ENCODE data around the gene KIF13A.
"Not testable (repeated sequence)": the region's sequence is repeated elsewhere in the genome, so short reads cannot be mapped to it uniquely, and the experiment has no call there.

Gene KIF13A

DNA sequence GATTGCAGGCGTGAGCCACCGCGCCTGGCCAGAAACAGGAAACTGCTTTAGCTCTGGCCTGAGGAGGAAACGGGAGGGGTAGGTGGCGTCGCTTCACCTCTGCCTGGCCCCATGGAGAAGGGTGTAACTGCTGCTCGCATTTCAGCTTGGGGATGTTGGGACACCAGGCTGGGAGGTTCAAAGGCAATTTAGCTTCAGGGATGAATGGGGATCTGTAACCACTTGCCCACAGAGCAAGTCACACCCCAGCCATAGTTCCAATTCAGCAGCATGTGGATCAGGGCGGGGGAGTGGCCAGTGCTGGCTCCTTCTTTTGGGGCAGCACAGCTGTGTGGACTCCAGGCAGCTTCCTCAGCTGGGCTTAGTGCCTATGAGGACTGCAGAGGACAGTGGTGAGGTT, 245.9 kb downstream of the KIF13A start:
- Mint-ChIP-seq H3K4me1 (peaks cover 5% of the 10 kb centered on the region), H3K36me3 (ENCODE audit: low read depth) (no peaks in the 10 kb centered on the region), H3K27ac (no peak overlapping the region), H3K9me3 (peaks cover 32% of the 10 kb centered on the region), H3K27me3 (ENCODE audit: low read depth, poor library complexity) (peaks cover 4% of the 10 kb centered on the region), H3K4me3 (no peak overlapping the region)
- DNase-seq = no peak
- no peak for TF ChIP-seq CTCF (IDR thresholded peaks at IDR 0.05)

DNA sequence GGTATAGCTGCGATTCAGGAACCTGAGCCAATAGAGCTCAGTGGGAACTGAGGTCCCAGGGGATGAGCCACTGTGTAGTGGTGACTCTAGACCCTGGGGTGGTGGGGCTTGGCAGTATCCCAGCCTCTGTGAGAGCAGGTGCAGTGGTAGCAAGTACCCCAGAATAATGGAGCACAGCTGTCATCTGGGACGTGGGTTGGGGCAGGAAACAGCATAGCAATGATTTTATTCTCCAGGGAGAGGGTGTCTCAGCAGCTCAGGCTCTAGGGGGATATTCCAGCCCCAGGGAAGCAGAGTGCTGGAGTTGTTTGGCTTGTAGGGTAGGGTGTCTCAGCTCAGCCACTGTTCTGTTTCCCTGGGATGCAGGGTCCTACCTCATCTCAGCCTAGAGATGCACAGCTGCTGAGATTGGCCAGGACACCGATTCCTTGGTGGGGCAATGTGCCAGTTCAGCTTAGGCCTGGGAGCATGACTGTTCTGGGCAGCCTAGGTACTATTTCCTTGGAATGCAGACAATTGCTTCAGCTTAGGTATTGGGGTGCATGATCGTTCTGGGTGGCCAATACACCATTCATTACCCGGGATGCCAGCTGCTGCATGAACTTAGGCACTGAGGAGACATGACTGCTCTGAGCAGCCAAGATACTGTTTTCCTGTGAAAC, 246.7 kb downstream of the KIF13A start:
- Mint-ChIP-seq H3K27me3 (ENCODE audit: low read depth, poor library complexity) (peaks cover 4% of the 10 kb centered on the region), H3K27ac (no peak overlapping the region), H3K4me1 (peaks cover 5% of the 10 kb centered on the region), H3K4me3 (no peak overlapping the region), H3K9me3 (peaks cover 36% of the 10 kb centered on the region), H3K36me3 (ENCODE audit: low read depth) (no peaks in the 10 kb centered on the region)
- no peak for DNase-seq
- no peak for TF ChIP-seq CTCF (IDR thresholded peaks at IDR 0.05)

DNA sequence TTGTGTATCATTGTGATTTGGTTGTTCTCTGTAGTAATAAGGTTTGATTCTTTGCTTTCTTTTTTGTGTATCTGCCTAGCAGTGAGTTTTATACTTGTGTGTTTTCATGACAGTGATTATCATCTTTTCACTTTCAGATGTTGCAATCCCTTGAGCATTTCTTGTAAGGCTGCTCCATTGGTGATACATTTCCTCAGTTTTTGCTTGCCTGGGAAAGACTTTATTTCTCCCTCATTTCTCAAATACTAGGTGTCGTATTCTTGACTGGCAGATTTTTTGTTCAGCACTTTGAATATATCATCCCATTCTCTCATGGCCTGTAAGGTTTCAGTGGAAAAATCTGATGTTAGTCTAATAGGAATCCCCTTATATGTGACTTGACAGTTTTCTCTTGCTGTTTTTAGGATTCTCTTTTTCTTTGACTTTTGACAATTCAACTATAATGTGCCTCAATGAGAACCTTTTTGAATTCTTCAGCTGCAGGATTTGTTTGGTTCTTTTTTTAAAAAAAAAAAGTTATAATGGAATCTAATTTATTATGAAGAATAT, 249.7 kb downstream of the KIF13A start:
- Mint-ChIP-seq H3K4me3 (no peak overlapping the region), H3K27ac (no peak overlapping the region), H3K36me3 (ENCODE audit: low read depth) (no peaks in the 10 kb centered on the region), H3K9me3 (peaks cover 42% of the 10 kb centered on the region), H3K27me3 (ENCODE audit: low read depth, poor library complexity) (peaks cover 4% of the 10 kb centered on the region), H3K4me1 (peaks cover 5% of the 10 kb centered on the region)
- DNase-seq = no peak
- TF ChIP-seq CTCF (IDR thresholded peaks at IDR 0.05) = no peak

DNA sequence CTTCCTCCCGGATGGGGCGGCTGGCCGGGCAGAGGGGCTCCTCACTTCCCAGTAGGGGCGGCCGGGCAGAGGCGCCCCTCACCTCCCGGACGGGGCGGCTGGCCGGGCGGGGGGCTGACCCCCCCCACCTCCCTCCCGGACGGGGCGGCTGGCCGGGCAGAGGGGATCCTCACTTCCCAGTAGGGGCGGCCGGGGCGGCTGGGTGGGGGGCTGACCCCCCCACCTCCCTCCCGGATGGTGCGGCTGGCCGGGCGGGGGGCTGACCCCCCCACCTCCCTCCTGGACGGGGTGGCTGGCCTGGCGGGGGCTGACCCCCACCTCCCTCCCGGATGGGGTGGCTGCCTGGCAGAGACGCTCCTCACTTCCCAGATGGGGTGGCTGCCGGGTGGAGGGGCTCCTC, 252.1 kb downstream of the KIF13A start:
- not testable (repeated sequence) for H3K4me1 Mint-ChIP-seq; H3K27ac Mint-ChIP-seq; H3K27me3 Mint-ChIP-seq (ENCODE audit: low read depth, poor library complexity); H3K4me3 Mint-ChIP-seq; DNase-seq; H3K36me3 Mint-ChIP-seq (ENCODE audit: low read depth)
- H3K9me3 Mint-ChIP-seq = peaks cover 47% of the 10 kb centered on the region

- Mint-ChIP-seq H3K27me3 (ENCODE audit: low read depth, poor library complexity) (no peaks in the 10 kb centered on the region), H3K36me3 (ENCODE audit: low read depth) (no peaks in the 10 kb centered on the region), H3K9me3 (peaks cover 16% of the 10 kb centered on the region), H3K4me1 (peaks cover 1% of the 10 kb centered on the region), H3K4me3 (no peak overlapping the region), H3K27ac (no peak overlapping the region)
- no peak for DNase-seq
- no peak for TF ChIP-seq CTCF (IDR thresholded peaks at IDR 0.05)
These were observed 257.2 kb downstream of the KIF13A start for GRCh38 chr6:17730078-17730704.

GRCh38 chr6:17729223-17730077, 258.0 kb downstream of the KIF13A start:
- Mint-ChIP-seq H3K4me3 (no peak overlapping the region), H3K9me3 (peaks cover 11% of the 10 kb centered on the region)
- no peak for TF ChIP-seq CTCF (IDR thresholded peaks at IDR 0.05)

More at GRCh38 chr6:17729223-17730077, 258.0 kb downstream of the KIF13A start:
- H3K36me3 Mint-ChIP-seq (ENCODE audit: low read depth) = no peaks in the 10 kb centered on the region
- H3K4me1 Mint-ChIP-seq = peaks cover 5% of the 10 kb centered on the region
- no peak for DNase-seq
- no peaks in the 10 kb centered on the region for H3K27me3 Mint-ChIP-seq (ENCODE audit: low read depth, poor library complexity)
- no peak overlapping the region for H3K27ac Mint-ChIP-seq
